Neural progenitor cell (in vitro differentiated cells): ENCODE results near the gene FSTL4. TPM values are rescaled to one million over a fixed set of nuclear protein-coding genes. Genes with fewer than 3 reads are reported as not detected.
A peak's percentile ranks its signal among the peaks of the same experiment; 100 is the strongest.

Source experiments
- DNase-seq: peaks from one replicate; pipeline ENCODE4 v3.0.0-alpha.2; 2016; ENCODE audit warnings: low spot score
- H2AFZ ChIP-seq: fragments of 200-600 bp; sonication (generic); replicated peaks from 2 replicates; pipeline ENCODE4 v1.6.1; 2016; ENCODE audit warnings: antibody characterized with exemption
- H3F3A ChIP-seq: fragments of 200-600 bp; sonication (generic); 2 replicates; pipeline ENCODE4 v1.6.1; 2016; ENCODE audit warnings: antibody characterized with exemption, low read depth
- H3K27ac ChIP-seq: fragments of 200-600 bp; sonication (generic); 2 replicates; pipeline ENCODE4 v1.5.1; 2016; ENCODE audit warnings: mild to moderate bottlenecking
- H3K27me3 ChIP-seq: fragments of 200-600 bp; sonication (generic); 2 replicates; pipeline ENCODE4 v1.6.1; 2016; ENCODE audit warnings: mild to moderate bottlenecking, moderate library complexity
- H3K36me3 ChIP-seq: fragments of 200-600 bp; sonication (generic); 2 replicates; pipeline ENCODE4 v1.5.1; 2016
- H3K4me1 ChIP-seq: fragments of 200-600 bp; sonication (generic); 2 replicates; pipeline ENCODE4 v1.6.1; 2016; ENCODE audit warnings: mixed run types
- H3K4me2 ChIP-seq: fragments of 200-600 bp; sonication (generic); 2 replicates; pipeline ENCODE4 v1.6.1; 2016
- H3K4me3 ChIP-seq: fragments of 200-600 bp; sonication (generic); 2 replicates; pipeline ENCODE4 v1.5.1; 2016
- H3K79me2 ChIP-seq: fragments of 200-600 bp; sonication (generic); 2 replicates; pipeline ENCODE4 v1.6.1; 2016; ENCODE audit warnings: low read depth
- H3K9ac ChIP-seq: fragments of 200-600 bp; sonication (generic); 2 replicates; pipeline ENCODE4 v1.6.1; 2016
- H3K9me3 ChIP-seq: fragments of 200-600 bp; sonication (generic); 2 replicates; pipeline ENCODE4 v1.5.1; 2016; ENCODE audit warnings: low read depth
- H4K20me1 ChIP-seq: fragments of 200-600 bp; sonication (generic); 2 replicates; pipeline ENCODE4 v1.6.1; 2016; ENCODE audit warnings: low read depth
- H3K27ac Mint-ChIP-seq: 3 replicates; pipeline ENCODE4 v1.8.0; 2021; ENCODE audit warnings: mixed read lengths
- H3K27me3 Mint-ChIP-seq: 2 replicates; pipeline ENCODE4 v1.8.0; 2022; ENCODE audit warnings: low read depth, mild to moderate bottlenecking, inconsistent platforms, moderate library complexity, mixed read lengths; ENCODE audit not compliant: insufficient read depth
- H3K36me3 Mint-ChIP-seq: 3 replicates; pipeline ENCODE4 v1.8.0; 2021; ENCODE audit warnings: mixed read lengths
- H3K4me1 Mint-ChIP-seq: 3 replicates; pipeline ENCODE4 v1.8.0; 2021; ENCODE audit warnings: mixed read lengths
- H3K4me3 Mint-ChIP-seq: 3 replicates; pipeline ENCODE4 v1.8.0; 2021; ENCODE audit warnings: mild to moderate bottlenecking, moderate library complexity, mixed read lengths
- H3K9me3 Mint-ChIP-seq: 3 replicates; pipeline ENCODE4 v1.8.0; 2020; ENCODE audit warnings: mixed read lengths
- CTCF ChIP-seq: fragments of 200-600 bp; sonication (generic); IDR thresholded peaks from 2 replicates; pipeline ENCODE4 v1.5.1; 2017; ENCODE audit warnings: antibody characterized with exemption, mild to moderate bottlenecking
- EZH2 ChIP-seq: fragments of 200-600 bp; sonication (generic); IDR thresholded peaks from 2 replicates; pipeline ENCODE4 v1.6.1; 2017; ENCODE audit warnings: antibody characterized with exemption, mild to moderate bottlenecking, moderate library complexity
- EZH2phosphoT487 ChIP-seq: fragments of 200-600 bp; sonication (generic); IDR thresholded peaks from 2 replicates; pipeline ENCODE4 v1.6.1; 2017; ENCODE audit warnings: antibody characterized with exemption
- total RNA-seq: library from RNA; depleted of rRNA; stranded (reverse); fragments of >200 nt; gene quantifications from 2 replicates; pipeline ENCODE4 v1.2.3, GENCODE V29; 2015; ENCODE audit warnings: low replicate concordance

FSTL4 gene
- total RNA-seq, 1 donor from 2014 or later: 0.95 TPM

DNA sequence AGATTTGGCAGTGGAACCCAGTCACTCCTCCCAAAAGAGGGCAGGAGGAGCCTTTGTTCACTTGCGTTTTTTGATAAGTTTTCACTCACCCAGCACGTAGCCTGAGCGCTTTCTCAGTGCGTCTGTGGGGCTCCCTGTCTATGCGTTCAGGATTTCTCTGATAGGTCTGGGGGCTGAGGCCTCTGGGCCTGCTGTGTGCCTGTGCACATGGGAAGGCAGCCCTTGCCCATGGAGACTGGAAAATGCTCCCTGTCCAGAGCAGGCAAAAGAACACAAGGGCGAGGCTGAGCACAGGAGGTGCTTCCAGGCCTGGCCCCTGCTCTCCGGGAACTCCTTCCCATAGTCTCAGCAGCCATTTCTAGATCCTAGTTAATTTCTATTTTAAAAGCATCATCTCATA lies 249.9 kb downstream of the FSTL4 start:
- Histone ChIP-seq H3K4me2 (peak overlapping the region; percentile 47), H3K9me3 (no peaks in the 10 kb centered on the region), H3K27ac (no peak overlapping the region), H3K79me2 (no peaks in the 10 kb centered on the region), H2AFZ (no peak overlapping the region), H3K9ac (no peak overlapping the region), H3K4me1 (peaks cover 80% of the 10 kb centered on the region), H3K27me3 (no peaks in the 10 kb centered on the region), H3K36me3 (no peaks in the 10 kb centered on the region), H3K4me3 (no peak overlapping the region), H4K20me1 (no peaks in the 10 kb centered on the region), H3F3A (peaks cover 54% of the 10 kb centered on the region)
- Mint-ChIP-seq H3K9me3 (no peaks in the 10 kb centered on the region), H3K4me1 (peaks cover 85% of the 10 kb centered on the region), H3K27me3 (peaks cover 14% of the 10 kb centered on the region), H3K27ac (no peak overlapping the region), H3K4me3 (peak overlapping the region; percentile 15), H3K36me3 (no peaks in the 10 kb centered on the region)
- DNase-seq: no peak
- no peak for TF ChIP-seq EZH2phosphoT487
- TF ChIP-seq CTCF: no peak
- no peak for TF ChIP-seq EZH2

GRCh38 chr5:133361922-133362321 lies 250.4 kb downstream of the FSTL4 start:
- Histone ChIP-seq H4K20me1 (no peaks in the 10 kb centered on the region), H3K9ac (no peak overlapping the region), H3F3A (peaks cover 54% of the 10 kb centered on the region), H3K4me2 (peak overlapping the region; percentile 47), H3K36me3 (no peaks in the 10 kb centered on the region), H3K4me1 (peaks cover 79% of the 10 kb centered on the region), H2AFZ (no peak overlapping the region), H3K27ac (no peak overlapping the region), H3K9me3 (no peaks in the 10 kb centered on the region), H3K4me3 (no peak overlapping the region), H3K27me3 (no peaks in the 10 kb centered on the region), H3K79me2 (no peaks in the 10 kb centered on the region)
- TF ChIP-seq EZH2phosphoT487: no peak
- no peak for TF ChIP-seq EZH2
- TF ChIP-seq CTCF: no peak
- no peak for DNase-seq
- Mint-ChIP-seq H3K27me3 (peaks cover 14% of the 10 kb centered on the region), H3K9me3 (no peaks in the 10 kb centered on the region), H3K4me3 (no peak overlapping the region), H3K4me1 (peaks cover 87% of the 10 kb centered on the region), H3K36me3 (no peaks in the 10 kb centered on the region), H3K27ac (no peak overlapping the region)

DNA sequence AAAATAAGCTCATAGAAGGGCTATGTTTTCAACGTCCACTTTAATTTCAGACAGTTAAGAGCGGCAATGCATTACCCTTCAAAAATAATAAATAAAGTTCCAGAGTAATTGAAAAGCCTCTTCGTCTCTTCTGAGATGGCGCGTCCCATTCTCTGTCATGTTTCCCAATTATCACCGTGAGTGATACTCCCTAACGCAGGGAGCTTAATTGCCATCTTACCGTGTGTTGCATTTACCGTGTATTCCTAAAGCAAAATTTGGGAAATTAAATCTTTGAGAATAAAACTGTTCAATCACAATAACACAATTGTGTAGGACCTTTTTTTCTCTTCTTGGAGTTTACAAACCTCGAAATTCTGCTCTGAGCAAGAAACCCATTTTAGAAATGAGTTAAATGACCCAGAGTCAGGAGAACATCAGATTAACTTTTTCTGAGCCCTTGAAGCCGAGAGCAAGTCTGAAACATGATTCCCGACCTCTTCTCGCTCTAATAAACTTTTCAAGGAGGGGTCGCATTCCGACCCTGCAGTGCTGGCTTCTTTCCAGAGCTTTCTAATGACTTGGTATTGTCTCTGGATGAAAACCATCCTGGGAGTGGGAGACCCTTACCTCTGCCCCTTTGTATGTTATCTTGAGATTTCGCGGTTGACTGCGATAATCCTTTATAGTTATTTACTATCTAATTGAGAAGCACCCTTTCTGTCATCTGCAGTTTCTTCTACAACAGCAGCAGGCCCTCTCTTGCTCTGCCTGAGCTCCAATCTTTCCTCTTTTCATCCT lies 251.5 kb downstream of the FSTL4 start:
- no peak overlapping the region for H3K9ac ChIP-seq
- no peaks in the 10 kb centered on the region for H4K20me1 ChIP-seq
- H3K4me3 ChIP-seq: no peak overlapping the region
- Mint-ChIP-seq H3K27me3 (peaks cover 12% of the 10 kb centered on the region), H3K36me3 (no peaks in the 10 kb centered on the region), H3K27ac (no peak overlapping the region), H3K4me1 (peaks cover 84% of the 10 kb centered on the region), H3K9me3 (no peaks in the 10 kb centered on the region), H3K4me3 (peak overlapping the region; percentile 16)
- H3K79me2 ChIP-seq: no peaks in the 10 kb centered on the region
- H3K4me2 ChIP-seq: peak overlapping the region; percentile 47
- H3K9me3 ChIP-seq: no peaks in the 10 kb centered on the region
- H3K36me3 ChIP-seq: no peaks in the 10 kb centered on the region
- TF ChIP-seq CTCF (no peak), EZH2 (no peak), EZH2phosphoT487 (no peak)
- DNase-seq: peak; percentile 71
- peaks cover 51% of the 10 kb centered on the region for H3F3A ChIP-seq
- no peak overlapping the region for H2AFZ ChIP-seq
- peak overlapping the region; percentile 60 for H3K27ac ChIP-seq
- no peaks in the 10 kb centered on the region for H3K27me3 ChIP-seq
- H3K4me1 ChIP-seq: peaks cover 76% of the 10 kb centered on the region
